Raji (cell line): ENCODE measurements around the gene MOB3C.

Source experiments
- POLR2A ChIP-seq: IDR thresholded peaks from 2 replicates; pipeline ENCODE4 v1.6.1; 2011; ENCODE audit warnings: low read depth, low read length, control low read depth; ENCODE audit not compliant: insufficient read depth

Gene MOB3C

DNA sequence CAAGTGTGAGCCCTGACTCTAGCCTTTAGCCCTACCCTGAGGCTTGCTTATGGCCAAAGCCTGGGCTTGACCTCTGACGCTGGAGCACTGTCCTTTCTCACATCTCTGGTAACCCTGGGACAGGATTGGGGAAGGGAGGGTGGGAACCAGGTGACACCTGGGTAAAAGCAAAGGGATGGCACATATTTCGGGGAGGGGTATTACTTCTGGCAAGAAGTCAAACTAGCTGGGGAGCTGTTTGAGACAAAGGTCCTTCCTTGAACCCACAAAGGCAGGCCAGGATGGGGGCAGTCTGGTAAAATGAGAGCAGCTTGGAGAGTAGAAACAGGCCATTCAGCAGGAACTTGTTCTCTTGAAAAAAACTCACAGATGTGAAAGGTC lies 2.0 kb downstream of the MOB3C start:
- TF ChIP-seq POLR2A: no peak

DNA sequence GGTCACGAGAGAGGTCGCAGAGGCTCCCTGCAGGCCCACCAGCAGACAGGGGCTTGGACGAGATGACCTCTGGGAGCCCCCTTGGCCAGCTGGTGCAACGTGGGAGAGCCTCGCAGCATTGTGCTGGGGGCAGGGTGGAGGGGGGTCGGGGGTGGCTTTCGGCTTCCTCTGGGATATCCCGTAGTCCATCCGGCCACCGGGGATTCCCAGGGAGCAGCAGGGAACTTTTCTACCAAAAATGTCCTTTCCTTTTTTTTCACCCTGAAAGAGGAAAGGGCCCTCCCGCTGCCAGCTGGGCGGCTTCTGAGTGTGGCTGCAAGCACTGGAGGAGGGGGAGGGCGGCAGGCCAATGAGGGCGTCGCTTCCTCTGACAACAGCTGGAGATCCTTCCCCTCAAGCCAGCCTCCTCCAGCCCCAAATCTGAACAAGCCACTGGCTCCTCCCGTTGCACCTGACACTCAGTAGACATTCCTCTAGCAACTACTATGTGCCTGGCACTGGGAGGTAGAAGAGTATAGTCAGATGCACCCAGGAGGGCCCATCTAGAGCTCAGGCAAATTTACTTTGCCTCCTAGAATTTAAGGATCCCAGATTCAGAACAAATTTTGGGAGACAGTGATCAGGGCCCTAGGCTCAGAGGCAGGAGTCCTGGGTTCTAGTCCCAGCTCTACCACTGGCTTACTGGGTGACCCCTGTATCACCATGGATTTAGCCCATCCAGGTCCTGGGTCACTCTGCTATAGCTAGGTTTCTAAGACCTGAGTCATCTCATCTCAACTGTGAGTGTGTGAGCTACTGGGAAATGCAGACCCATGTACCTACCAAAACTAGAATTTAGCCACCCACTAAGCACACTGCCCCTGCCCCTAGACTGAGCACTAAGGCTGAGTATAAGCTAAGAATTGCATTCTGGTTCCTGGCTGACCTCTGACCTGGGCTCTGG lies 2.7 kb downstream of the MOB3C start:
- no peak for TF ChIP-seq POLR2A

DNA sequence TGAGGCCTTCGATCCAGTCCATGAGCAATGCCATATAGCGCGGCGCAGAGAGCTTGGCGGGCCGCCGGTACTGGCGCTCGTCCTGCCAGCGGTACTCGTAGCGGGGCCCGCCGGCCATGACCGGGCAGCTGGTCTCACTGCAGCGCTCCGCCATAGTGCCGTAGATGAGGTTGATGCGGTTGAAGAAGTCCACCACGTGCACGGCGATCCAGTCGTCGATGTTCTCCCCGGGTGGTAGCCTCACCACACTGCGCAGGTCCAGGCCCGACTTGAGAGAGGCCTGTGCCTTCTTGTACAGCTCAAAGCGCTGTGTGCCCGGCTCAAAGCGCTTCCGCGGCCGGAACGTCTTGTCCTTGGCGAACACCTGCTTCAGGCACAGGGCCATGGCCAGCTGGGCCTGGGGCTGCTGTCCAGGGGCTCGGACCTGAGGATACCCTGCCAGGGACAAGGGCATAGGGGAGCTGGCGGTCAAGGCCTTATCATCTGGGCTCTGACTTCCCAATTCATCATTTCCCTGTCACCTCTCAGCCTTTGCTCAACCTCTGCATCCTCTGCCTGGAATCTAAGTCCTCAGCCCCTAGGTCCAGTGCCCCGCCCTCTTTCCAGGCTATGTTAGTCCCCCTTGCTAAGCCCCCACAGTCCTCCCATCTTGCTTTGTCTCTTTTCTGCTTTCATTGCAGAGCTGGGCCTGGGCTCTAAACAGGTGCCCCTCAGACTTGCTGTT lies 3.5 kb downstream of the MOB3C start:
- no peak for TF ChIP-seq POLR2A

DNA sequence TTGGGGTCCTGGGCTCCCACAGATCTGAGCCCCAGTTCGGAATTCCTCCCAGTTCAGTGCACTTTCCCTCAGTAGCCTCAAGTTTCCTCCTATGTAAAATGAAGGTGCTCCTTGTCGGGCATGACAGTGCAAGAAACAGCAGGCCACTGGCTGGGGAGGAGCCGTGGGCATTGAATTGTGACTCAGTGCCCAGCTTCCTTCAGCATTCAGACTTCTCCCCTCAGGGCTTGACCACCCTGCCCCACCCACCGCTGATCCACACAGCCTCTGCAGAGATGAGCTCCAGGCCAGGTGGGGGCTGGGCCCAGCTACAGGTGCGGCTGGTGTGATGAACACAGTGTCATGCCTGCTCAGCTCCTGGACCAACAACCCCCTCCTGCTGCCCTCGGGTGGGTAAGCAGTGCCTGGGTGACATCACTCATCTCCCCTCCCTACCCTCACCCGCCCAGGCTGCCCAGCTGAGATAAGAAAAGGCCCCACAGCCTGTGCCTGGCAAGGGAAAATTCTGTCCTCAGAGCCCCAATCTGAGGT lies 4.9 kb downstream of the MOB3C start:
- TF ChIP-seq POLR2A: no peak

DNA sequence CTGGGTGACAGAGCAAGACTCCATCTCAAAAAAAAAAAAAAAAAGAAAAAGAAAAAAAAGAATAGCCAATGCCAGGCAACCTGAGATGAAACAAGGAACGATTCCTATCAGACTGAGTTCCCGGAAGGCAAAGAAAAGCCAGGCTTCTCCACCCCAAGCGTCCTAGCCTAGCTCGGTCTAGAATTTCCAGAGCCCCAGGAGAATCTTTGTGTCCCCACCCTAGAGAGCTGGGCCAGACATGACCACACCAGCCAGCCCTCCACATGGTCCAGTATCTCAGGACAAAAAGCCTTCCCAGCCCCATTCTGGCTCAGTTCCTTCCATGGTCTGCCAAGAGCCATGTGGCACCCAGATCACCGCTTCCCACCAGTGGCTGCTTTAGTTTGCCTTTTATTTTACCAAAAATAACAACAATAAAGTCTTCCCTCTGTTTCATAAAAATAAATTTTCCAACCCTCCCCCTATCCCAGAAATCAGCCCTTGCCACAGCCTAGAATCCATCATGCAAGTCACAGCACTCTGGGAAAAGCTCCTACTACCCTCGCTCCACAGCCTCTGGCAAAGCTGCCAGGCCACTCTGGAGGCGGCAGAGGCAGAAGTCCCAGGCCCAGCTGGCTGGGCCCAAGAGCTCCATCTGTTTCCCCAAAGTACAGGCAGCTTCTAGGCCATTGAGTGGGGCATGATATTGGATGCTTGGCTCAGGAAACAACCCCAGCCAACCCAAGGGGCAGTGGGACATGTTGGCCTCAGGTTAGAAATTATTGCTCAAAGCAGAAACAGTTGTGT lies 9.1 kb downstream of the MOB3C start:
- no peak for TF ChIP-seq POLR2A

DNA sequence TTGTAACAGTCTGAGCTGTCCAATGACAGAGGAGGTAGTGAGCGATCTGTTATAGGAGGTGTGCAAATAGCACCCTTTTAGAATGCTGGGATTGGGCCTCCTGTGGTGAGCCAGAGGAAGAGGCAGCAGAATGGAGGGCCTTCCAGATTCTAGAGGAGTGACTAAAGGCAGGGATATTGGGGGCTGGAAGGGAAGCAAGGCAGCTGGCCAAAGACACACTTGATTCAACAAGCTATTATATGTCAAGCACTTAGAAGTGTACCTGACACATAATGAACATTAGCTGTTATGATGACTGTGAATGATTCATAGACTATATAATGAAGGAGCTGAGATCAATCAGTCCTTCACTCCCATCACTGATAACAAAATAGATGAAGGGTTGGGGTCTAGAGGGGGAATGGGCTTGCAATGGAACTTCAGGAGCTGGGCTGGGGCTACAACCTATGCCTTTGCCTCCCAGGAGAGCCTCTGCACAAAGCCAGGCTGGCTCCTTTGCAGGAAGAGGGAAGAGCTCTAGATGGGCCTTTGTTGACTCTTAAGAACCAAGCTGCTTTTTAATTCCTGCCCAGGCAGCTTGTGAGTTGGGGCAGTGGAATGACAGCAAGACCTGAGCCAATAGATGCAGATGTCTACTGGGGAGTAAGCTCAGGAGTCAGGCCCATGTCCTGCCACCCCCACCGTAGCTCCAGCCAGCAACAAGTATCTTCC lies 10.2 kb downstream of the MOB3C start:
- no peak for TF ChIP-seq POLR2A

DNA sequence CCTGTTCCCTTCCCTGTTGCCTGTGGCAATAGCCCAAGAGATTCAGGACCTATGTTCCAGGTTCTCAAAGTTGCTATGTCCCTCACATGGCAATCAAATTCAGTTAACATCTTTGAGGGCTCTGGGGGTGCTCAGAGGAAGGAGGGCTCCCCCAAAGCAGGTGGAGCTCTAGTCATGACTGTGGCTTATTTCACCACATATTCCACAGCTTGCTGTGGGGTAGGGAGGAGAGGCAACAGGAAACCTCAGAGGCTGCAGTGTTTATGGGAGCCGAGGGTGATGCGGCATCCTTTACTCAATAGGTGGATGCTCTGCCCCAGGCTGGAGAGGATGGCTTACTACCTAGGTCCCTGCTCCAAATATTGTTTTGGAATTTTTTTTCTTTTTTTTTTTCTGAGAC lies 11.4 kb downstream of the MOB3C start:
- no peak for TF ChIP-seq POLR2A

DNA sequence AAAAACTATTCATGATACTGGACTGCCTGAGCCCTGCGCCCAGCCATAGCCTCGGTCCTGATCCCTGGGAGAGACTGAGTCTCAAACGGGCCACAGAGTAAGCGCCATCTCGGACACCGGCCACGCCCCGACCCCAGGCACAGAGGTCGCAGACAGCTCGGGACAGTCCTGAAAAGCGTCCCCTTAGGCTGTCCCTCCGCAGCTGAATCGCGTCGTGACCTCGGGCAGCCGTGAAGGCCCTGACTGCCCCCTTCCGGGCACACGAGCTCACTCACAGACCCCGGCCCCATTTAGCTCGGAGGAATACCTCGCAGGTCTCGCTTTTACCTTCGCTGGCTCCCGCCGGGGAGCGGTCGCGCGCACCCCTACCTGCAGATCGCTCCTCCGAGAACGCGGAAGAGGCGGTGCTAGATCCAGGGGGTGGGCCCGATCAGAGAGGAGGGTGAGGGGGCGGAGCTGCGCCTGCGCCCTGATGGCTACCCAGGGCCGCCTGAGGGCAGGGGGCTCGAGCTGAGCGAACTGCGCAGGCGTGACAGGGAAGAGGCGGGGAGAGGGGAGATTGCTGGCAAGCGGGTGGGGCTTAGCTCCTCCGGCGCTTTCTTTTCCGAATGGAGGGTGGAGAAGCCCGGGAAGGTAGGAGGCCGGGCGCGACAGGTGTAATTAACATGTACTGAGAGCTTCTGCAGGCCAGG lies 12.6 kb downstream of the MOB3C start, which contains the start of gene MKNK1:
Gene MKNK1, minus strand, starts transcription at position 411 of the 692 bp plus-strand sequence. CDS start 20,941 bp downstream, outside the sequence.
- TF ChIP-seq POLR2A: peak; percentile 87

DNA sequence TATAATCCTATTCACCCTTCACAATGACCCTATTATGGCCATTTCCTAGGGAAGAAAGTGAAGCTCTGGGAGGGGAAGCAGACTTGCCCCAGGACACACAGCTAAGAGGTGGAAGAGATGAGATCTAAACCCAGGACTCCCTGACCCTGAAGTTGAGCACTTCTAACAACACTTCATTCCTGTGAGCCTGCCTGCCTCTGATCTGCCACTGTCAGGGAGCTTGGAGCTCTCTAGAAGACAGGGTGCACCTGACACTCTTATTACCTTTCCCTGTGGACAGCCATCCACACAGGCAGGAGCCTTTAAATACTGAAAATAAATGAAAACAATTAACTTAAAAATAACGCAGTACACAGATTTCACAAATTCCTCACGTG lies 13.1 kb downstream of the MOB3C start:
- TF ChIP-seq POLR2A: no peak

DNA sequence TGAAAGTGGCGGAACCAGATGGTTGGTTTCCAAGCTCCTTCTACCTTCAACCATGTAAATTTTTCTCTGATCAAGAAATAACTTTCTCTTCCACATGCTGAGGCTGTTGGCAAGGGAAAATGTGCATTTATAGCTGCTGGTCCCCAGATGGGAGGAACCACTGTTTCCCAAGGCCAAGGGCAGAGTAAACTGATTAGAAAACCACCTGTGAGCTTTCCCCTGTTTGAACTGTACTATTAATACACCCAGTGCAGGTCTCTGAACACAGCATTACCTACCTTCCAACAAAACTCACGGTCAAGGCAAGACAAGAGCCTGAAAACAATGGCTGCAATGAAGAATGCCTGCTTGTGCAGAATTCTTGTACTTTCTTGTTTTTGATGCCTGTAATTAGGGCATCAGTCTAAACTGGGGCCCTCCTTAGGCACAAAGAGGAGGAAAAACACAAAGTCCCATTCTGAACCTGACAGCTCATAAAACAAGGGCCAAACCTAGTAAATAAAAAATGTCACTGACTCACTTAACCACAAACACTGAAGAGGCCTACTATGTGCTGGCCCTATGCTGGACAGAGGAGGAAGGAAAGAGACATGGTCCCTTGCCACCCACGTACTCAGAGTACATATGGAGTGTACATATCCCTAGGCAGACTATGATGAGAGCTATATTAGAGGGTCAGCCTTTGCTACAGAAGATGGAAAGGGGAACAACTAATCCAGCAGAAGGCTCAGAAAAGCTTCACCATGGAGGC lies 15.2 kb downstream of the MOB3C start:
- TF ChIP-seq POLR2A: no peak

DNA sequence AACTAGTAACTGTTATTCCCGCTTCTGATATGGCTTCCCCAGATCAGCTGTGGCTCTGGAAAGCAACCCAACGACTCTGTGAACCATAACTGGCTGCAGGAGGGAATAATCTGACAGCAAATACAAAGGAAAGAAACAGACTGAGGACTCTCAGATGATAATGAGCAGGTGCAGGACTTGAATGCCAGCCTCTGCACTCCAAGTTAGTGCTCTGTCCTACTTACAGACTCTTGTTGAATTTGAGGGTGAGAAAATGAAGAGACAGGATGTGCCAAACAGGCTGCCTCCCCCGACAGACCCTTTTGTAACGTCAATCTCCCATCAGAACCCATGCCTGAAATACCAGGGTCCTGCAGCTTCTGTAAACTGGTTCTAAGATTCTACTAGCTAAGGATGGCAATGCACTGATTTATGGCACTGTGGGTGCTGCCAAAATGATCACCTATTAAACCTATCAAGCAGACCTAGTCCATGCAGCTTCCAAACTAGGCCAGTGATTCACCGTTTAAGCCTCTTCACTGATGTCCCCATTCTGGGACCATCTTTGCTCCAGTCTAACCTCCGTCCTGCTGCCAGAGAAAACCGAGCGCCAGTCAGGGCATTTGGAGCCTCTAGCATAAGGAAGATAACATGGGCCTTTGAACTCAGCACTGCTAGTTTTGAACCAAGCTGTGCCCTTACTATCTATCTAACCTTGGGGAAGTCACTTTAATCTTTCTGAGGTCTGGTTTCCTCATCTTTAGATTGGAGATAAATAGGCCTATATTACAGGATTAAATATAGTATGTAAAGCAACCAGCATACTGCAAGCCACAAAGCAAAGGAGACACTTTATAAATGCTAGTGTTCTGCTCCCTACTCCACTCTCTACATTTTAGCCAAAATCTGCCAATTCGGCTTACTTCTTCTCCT lies 17.3 kb downstream of the MOB3C start:
- TF ChIP-seq POLR2A: no peak

DNA sequence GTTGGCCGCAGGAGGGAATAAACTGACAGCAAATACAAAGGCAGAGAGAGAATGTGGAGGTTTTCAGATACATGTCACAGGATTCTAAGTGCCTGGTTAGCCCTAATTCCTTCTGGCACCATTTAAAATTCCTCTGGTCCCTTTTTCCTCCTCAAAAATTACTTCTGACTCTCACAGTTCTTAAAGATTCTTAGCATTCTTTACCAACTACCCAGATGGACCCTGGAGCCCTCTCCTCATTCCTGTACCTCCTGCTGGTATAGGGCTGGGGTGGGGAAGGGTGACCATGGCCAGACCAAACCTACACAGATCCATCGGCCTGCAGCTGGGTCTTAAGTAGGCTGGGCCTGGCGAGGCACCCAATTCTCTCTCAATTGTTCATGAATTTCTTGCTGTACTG lies 19.8 kb downstream of the MOB3C start:
- no peak for TF ChIP-seq POLR2A
